Adipocyte (in vitro differentiated cells): ENCODE measurements around the gene ZNF511.

ENCODE experiments used
- DNase-seq: peaks from one replicate; pipeline ENCODE4 v3.0.0-alpha.2; 2015; ENCODE audit warnings: low read depth
- H3K27me3 ChIP-seq: replicated peaks from 2 replicates; pipeline ENCODE4 v1.7.0; 2013; ENCODE audit warnings: mild to moderate bottlenecking, low read length, moderate library complexity; ENCODE audit not compliant: control insufficient read depth, insufficient read depth
- H3K36me3 ChIP-seq: 2 replicates; pipeline ENCODE4 v1.7.0; 2013; ENCODE audit warnings: low read length, mild to moderate bottlenecking, moderate library complexity; ENCODE audit not compliant: control insufficient read depth, insufficient read depth, severe bottlenecking
- H3K4me1 ChIP-seq: 2 replicates; pipeline ENCODE4 v1.7.0; 2013; ENCODE audit warnings: mild to moderate bottlenecking, low read length, moderate library complexity; ENCODE audit not compliant: control insufficient read depth, insufficient read depth
- H3K4me3 ChIP-seq: 2 replicates; pipeline ENCODE4 v1.7.0; 2013; ENCODE audit warnings: mild to moderate bottlenecking, low read length, moderate library complexity
- H3K9ac ChIP-seq: 2 replicates; pipeline ENCODE4 v1.7.0; 2013; ENCODE audit warnings: mild to moderate bottlenecking, low read length, moderate library complexity
- H3K9me3 ChIP-seq: 2 replicates; pipeline ENCODE4 v1.7.0; 2013; ENCODE audit warnings: mild to moderate bottlenecking, low read length, moderate library complexity; ENCODE audit not compliant: control insufficient read depth

The ZNF511 gene

DNA sequence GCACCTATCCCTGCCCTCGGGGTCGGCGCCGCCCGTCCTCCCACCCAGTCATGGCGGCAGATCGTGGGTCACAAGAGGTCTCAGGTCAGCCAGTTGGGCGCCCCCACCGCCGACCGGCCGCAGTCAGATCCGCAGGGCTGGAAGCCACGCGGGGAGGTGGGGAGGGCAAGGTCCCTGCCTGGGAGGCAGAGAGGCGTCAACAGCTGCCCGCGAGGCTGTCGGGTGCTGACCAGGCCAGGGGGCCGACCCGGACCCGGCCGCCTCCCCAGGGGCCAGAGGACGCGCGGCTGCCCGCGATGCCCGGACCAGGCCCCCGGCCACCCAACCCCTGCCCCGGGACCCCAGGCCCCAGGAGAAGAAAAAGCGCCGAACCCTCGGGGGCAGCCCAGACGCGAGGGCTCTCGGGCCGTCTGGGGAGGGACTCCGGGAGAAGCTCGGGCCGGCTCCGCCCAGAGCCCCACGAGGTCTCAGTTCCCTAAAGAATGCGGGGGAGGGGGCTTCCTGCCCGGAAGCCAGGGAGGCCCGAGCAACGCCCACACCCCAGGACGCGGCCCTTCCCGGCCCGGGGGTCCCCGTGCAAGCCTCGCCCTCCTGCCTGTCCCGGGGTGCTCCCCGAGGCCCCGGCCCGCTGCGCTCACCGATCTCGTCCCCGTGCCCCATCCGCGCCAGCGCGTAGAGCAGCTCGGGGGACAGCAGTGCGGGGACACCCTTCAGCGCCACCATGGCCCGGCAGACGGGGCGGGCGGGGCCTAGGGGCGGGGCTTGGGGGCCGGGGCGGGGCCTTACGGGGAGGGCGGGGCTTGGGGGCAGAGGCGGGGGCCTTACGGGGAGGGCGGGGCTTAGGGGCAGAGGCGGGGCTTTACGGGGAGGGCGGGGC, 48.8 kb downstream of the ZNF511 start, which contains the start of gene FUOM:
FUOM (minus strand) TSS at position 735 of the 877 bp plus-strand sequence; CDS start at position 723, 12 bp downstream.
- peaks cover 9% of the 10 kb centered on the region for H3K36me3 ChIP-seq
- peak within 1 kb of the TSS; percentile 69 for H3K4me3 ChIP-seq
- H3K4me1 ChIP-seq: no peaks in the 10 kb centered on the region
- no peaks in the 10 kb centered on the region for H3K27me3 ChIP-seq
- peak within 1 kb of the TSS; percentile 42 for H3K9ac ChIP-seq
- no peaks in the 10 kb centered on the region for H3K9me3 ChIP-seq
- DNase-seq: peak; percentile 71

DNA sequence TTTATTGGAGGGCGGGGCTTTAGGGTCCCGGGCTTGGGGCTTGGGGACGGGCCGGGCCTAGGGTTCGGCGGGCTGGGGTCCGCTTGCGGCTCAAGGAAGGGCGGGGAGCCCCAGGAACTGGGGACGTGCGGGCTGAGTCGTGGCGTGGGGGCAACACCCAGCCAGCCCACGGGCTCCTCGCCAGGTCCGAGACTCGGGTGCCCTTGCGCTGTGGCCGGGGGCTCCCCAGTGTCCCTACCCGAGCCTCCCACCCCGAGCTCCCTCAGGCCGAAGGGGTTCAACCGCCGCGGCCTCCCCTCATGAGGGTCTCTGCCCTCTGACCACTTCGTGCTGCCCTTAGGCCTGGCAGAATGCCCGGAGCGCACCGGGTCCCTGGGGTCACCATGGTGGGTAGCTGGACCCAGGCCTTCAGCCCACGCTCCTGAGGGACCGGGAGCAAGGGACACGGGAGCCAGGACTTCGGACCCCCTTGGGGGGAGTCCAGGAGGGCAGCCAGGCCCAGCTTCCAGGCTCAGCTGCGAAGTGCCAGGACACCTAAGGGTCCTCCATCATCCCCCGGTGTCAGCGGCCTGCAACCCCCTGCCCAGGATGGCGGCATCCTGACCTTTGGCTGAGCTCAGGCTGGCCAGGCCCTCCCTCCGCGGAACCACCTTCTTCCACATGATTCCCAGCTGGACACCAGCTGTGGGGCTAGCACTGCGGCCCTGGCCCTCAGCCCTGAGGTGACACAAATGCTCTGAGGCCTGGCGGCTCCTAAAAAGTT, 49.6 kb downstream of the ZNF511 start:
- DNase-seq: no peak
- H3K9ac ChIP-seq: no peak overlapping the region

DNA sequence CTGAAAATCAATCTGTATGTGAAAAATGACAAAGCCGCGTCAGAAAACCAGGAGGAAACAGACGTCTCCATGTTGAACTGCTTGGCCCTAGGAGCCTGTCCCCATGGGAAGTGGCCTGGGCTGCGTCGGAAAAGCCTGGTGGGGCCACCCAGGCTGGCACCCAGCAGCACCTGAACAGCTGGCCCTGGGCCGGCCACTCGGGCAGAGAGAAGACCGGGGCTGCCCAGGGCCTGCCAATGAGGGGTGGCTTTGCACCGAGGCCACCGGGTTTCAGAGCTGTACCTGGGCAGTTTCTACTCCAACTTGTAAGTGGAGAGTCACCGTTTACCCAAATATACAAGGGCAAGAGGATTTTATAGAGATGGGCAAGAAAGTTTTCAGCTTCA, 50.2 kb downstream of the ZNF511 start:
- Histone ChIP-seq H3K4me3 (no peak overlapping the region), H3K36me3 (peaks cover 22% of the 10 kb centered on the region), H3K4me1 (no peaks in the 10 kb centered on the region), H3K9ac (no peak overlapping the region), H3K27me3 (no peaks in the 10 kb centered on the region), H3K9me3 (no peaks in the 10 kb centered on the region)
- DNase-seq: no peak

More for the DNA sequence above, 49.6 kb downstream of the ZNF511 start:
- Histone ChIP-seq H3K36me3 (peaks cover 17% of the 10 kb centered on the region), H3K27me3 (no peaks in the 10 kb centered on the region), H3K4me3 (no peak overlapping the region), H3K9me3 (no peaks in the 10 kb centered on the region), H3K4me1 (no peaks in the 10 kb centered on the region)

DNA sequence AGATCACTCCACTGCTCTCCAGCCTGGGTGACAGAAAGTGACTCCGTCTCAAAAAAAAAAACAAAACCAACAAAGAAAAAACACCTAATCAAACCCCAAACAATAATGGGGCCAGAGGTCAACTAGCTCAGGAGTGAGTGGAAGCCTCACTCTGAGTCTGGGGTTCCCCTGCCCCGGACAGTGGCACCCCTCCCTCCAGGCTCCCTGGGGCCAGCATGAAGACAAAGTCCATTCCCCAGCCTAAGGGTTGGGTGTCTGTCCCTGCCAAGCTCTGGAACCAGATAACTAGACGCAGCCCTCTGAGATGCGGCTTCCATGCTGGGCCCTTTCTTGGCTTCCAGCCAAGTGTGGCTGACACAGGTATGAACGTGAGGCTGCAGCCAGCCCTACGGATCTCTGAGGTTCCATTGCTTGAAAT, 50.8 kb downstream of the ZNF511 start:
- Histone ChIP-seq H3K4me1 (no peaks in the 10 kb centered on the region), H3K4me3 (no peak overlapping the region), H3K9ac (no peak overlapping the region), H3K36me3 (peaks cover 29% of the 10 kb centered on the region), H3K27me3 (no peaks in the 10 kb centered on the region), H3K9me3 (no peaks in the 10 kb centered on the region)
- no peak for DNase-seq

DNA sequence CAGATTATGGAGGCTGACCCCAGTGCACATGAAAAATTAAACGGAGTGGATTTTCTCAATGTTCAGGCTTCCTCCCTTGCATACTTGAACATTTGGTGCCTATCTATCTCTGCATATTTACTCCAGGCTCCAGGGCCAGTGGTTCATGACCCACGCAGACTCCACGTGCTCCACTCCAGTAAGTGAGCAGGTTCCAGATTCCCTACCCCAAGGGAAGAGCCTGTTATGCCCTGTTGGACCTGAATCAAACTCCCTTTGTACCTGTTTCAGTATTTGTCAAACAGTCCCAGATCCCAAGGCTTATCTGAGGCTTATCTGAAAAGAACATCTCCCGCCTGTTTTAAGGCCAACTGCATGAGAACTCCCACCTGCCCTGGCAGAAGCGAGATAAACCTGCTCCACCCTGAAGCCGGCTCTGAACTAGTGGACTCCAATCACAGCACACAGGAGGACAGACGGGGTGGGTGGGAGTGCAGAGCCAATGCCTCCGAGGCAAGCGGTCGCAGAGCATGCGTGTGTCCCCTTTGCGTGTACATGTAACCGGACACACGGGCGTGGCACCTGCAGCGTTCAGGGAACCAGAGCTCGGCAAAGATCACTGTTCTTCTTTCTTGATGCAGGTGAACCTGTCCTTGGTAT, 51.4 kb downstream of the ZNF511 start:
- H3K36me3 ChIP-seq: peaks cover 34% of the 10 kb centered on the region
- no peak overlapping the region for H3K4me3 ChIP-seq
- H3K4me1 ChIP-seq: no peaks in the 10 kb centered on the region
- H3K9ac ChIP-seq: no peak overlapping the region
- no peaks in the 10 kb centered on the region for H3K27me3 ChIP-seq
- H3K9me3 ChIP-seq: no peaks in the 10 kb centered on the region
- no peak for DNase-seq

DNA sequence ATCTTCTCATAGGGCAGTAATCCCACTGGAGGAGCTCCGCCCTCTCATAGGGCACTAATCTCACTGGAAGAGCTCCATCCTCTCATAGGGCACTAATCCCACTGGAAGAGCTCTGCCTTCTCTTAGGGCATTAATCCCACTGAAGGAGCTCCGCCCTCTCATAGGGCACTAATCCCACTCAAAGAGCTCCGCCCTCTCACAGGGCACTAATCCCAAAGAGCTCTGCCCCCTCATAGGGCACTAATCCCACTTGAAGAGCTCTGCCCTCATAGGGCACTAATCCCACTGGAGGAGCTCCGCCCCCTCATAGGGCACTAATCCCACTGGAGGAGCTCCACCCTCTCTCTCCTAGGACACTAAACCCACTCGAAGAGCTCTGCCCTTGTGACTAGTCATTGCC, 52.5 kb downstream of the ZNF511 start:
- Histone ChIP-seq H3K9ac (no peak overlapping the region), H3K4me1 (no peaks in the 10 kb centered on the region), H3K27me3 (no peaks in the 10 kb centered on the region), H3K4me3 (no peak overlapping the region), H3K9me3 (no peaks in the 10 kb centered on the region), H3K36me3 (peaks cover 45% of the 10 kb centered on the region)
- no peak for DNase-seq

DNA sequence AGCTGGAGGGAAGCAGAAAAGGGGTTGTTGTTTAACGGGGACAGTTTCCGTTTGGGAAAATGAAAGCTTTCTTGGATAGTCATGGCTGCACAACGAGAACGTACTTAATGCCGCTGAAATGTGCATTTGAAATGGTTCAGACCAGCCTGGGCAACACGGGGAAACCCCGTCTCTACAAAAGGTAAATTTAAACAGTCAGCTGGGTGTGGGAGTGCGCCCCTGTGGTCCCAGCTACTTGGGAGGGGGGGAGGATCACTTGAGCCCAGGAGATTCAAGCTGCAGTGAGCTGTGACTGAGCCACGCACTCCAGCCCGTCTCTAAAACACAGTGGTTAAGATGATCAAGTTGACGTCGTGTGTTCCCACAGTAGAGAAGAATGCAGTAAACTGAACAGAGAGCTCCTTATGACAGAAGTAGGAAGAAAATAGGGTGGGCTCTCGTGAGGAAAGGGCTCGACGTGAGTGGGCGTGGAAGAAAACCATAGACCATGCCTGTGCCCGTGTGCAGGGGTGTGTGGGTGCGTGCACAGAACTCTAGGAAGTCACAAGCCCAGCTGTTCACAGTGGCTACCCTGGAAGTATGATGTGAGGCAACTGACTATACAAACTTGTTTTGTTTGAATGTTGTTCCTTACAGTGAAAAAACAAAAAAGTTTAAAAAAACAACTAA, 53.2 kb downstream of the ZNF511 start:
- DNase-seq: no peak
- Histone ChIP-seq H3K4me1 (no peaks in the 10 kb centered on the region), H3K9ac (no peak overlapping the region), H3K27me3 (no peaks in the 10 kb centered on the region), H3K9me3 (no peaks in the 10 kb centered on the region), H3K4me3 (no peak overlapping the region), H3K36me3 (peaks cover 52% of the 10 kb centered on the region)
